Measurements from ENCODE around the gene ODF4. TPM values are rescaled to one million over a fixed set of nuclear protein-coding genes. Genes with fewer than 3 reads are reported as not detected.

Gene ODF4
- total and polyA plus RNA-seq, 2 of the 13 experiments (the other 11 are each of a cell fraction or from before 2014, with no cell fraction given) = not detected

GRCh38 chr17:8322061-8322460 lies 17.6 kb upstream of the ODF4 start (continued):
- TF ChIP-seq NFAT5 (CRISPR knock-in tag; IDR thresholded peaks at IDR 0.05) (no peak), ZFP62 (CRISPR knock-in tag; IDR thresholded peaks at IDR 0.05) (no peak), NFE2 (CRISPR knock-in tag; IDR thresholded peaks at IDR 0.05) (no peak)

- intact Hi-C loops (cut with micrococcal nuclease; ENCODE audit: unreplicated experiment) (no loop called here), in situ Hi-C loops (cut with HindIII; ENCODE audit: extremely low pct_ligation_motif_present, low pct_unique_long_range_greater_than_20kb) (no loop called here)
- peaks cover 32% of the 10 kb centered on the region for H3K4me1 ChIP-seq (ENCODE audit: insufficient read depth, low read length)
- BruUV-seq (replicated peaks) = no TSS peak
- peaks cover 2 to 34% of the 10 kb centered on the region in 2 experiments; a peak in 4 of 5 replicates for H3K27me3 ChIP-seq (ENCODE audit: control insufficient read depth in 1 of 2, insufficient read depth in 2 of 2, low read length in 2 of 2)
- H3K4me2 ChIP-seq (ENCODE audit: low read depth, low read length) = no peak overlapping the region
- no peaks in the 10 kb centered on the region for H4K20me1 ChIP-seq (ENCODE audit: insufficient read depth, low read length)
- DNase-seq (ENCODE audit: low spot score) (no peak), FAIRE-seq (no peak), ATAC-seq (no peak)
- H3K79me2 ChIP-seq (ENCODE audit: insufficient read depth, low read length) = no peaks in the 10 kb centered on the region
- no peak overlapping the region for H3K4me3 ChIP-seq (replicated peaks in 1 of 3; ENCODE audit: insufficient read depth in 1 of 3, low read depth in 2 of 3, low read length in 3 of 3)
- no peaks in the 10 kb centered on the region for H3K9me3 ChIP-seq (ENCODE audit: low read length)
- 52% methylated on average over 5 of the region's 5 CpGs for WGBS (ENCODE audit: low lambda C conversion rate)
- ChIA-PET POLR2A (no interaction called here), CTCF (ENCODE audit: low intra/inter-chr PET ratio, low total read pairs) (no interaction called here)
- H3K36me3 ChIP-seq (replicated peaks in 1 of 2; ENCODE audit: control insufficient read depth in 1 of 2, insufficient read depth in 2 of 2, low read length in 2 of 2) = no peaks in the 10 kb centered on the region
- no peak overlapping the region for H2AFZ ChIP-seq (ENCODE audit: low read length)
- no peak overlapping the region for H3K27ac ChIP-seq (ENCODE audit: extremely low read length, insufficient read depth, low read length)
- H3K9ac ChIP-seq (ENCODE audit: insufficient read depth, low read depth, low read length) = no peak overlapping the region
- TF ChIP-seq MIER2 (CRISPR knock-in tag; IDR thresholded peaks at IDR 0.05) (no peak), ZNF672 (CRISPR knock-in tag; IDR thresholded peaks at IDR 0.05) (no peak), MTA1 (CRISPR knock-in tag; IDR thresholded peaks at IDR 0.05; ENCODE audit: borderline replicate concordance) (no peak), PCBP2 (optimal IDR thresholded peaks at IDR 0.05; ENCODE audit: low read depth, low read length, poor library complexity, severe bottlenecking) (no peak), ELF3 (CRISPR knock-in tag; IDR thresholded peaks at IDR 0.05) (no peak), CENPBD1 (CRISPR knock-in tag; IDR thresholded peaks at IDR 0.05; ENCODE audit: borderline replicate concordance, low read depth) (no peak), CEBPZ (IDR thresholded peaks at IDR 0.05; ENCODE audit: low read length) (no peak), SMAD3 (CRISPR knock-in tag; IDR thresholded peaks at IDR 0.05) (no peak), ARID2 (CRISPR knock-in tag; IDR thresholded peaks at IDR 0.05; ENCODE audit: borderline replicate concordance) (no peak), MXD3 (CRISPR knock-in tag; IDR thresholded peaks at IDR 0.05) (no peak), ZNF777 (CRISPR knock-in tag; IDR thresholded peaks at IDR 0.05) (no peak), SRSF9 (IDR thresholded peaks at IDR 0.05; ENCODE audit: borderline replicate concordance, insufficient read depth, low read depth, low read length, poor library complexity, severe bottlenecking) (no peak)
Observed at GRCh38 chr17:8324132-8324531, 15.5 kb upstream of the ODF4 start.
